Spleen (tissue), 11 donors: ENCODE measurements around the gene NTN1. TPM values are rescaled to one million over a fixed set of nuclear protein-coding genes. Genes with fewer than 3 reads are reported as not detected.

Source experiments
- DNase-seq: peaks from one replicate; pipeline ENCODE4 v3.0.0-alpha.2; 2020
- H3K27ac ChIP-seq, 8 donors: fragments of 200-600 bp; sonication (generic) in 7 of 8; 1 replicate in 4 of 8; 2 replicates in 4 of 8; pipeline versions ENCODE4 v1.5.0 to v1.8.0; 2016 to 2021; ENCODE audit warnings: inconsistent platforms in 4 of 8, mild to moderate bottlenecking in 4 of 8, moderate library complexity in 1 of 8
- H3K27me3 ChIP-seq, 7 donors: fragments of 200-600 bp; sonication (generic) in 6 of 7; replicated peaks in 1 of 7; 1 replicate in 4 of 7; 2 replicates in 3 of 7; pipeline versions ENCODE4 v1.5.0 to v1.8.0; 2016 to 2021; ENCODE audit warnings: inconsistent platforms in 3 of 7, mild to moderate bottlenecking in 1 of 7
- H3K36me3 ChIP-seq, 6 donors: fragments of 200-600 bp; sonication (generic) in 5 of 6; 1 replicate in 4 of 6; 2 replicates in 2 of 6; pipeline versions ENCODE4 v1.5.0 to v1.8.0; 2016 to 2021; ENCODE audit warnings: inconsistent platforms in 2 of 6
- H3K4me1 ChIP-seq, 6 donors: fragments of 200-600 bp; sonication (generic) in 5 of 6; 1 replicate in 3 of 6; 2 replicates in 3 of 6; pipeline versions ENCODE4 v1.5.0 to v1.8.0; 2016 to 2021; ENCODE audit warnings: inconsistent platforms in 3 of 6
- H3K4me3 ChIP-seq, 8 donors: fragments of 200-600 bp; sonication (generic) in 7 of 8; 1 replicate in 4 of 8; 2 replicates in 4 of 8; pipeline versions ENCODE4 v1.5.0 to v1.8.0; 2016 to 2021; ENCODE audit warnings: inconsistent platforms in 4 of 8, mild to moderate bottlenecking in 4 of 8, moderate library complexity in 2 of 8
- H3K9me3 ChIP-seq, 8 donors: fragments of 200-600 bp; sonication (generic) in 7 of 8; 1 replicate in 4 of 8; 2 replicates in 4 of 8; pipeline versions ENCODE4 v1.5.0 to v1.8.0; 2016 to 2021; ENCODE audit warnings: inconsistent platforms in 4 of 8
- POLR2A ChIP-seq, 3 donors: fragments of 450-650 bp; IDR thresholded peaks; one replicate each; pipeline ENCODE4 v1.5.1; 2017; ENCODE audit warnings: antibody characterized with exemption in 3 of 3, mild to moderate bottlenecking in 1 of 3
- POLR2AphosphoS5 ChIP-seq, 3 donors: sonication (generic); formaldehyde crosslinking; IDR thresholded peaks; one replicate each; pipeline ENCODE4 v1.5.1; 2017; ENCODE audit warnings: antibody characterized with exemption in 3 of 3
- WGBS, 5 donors: extraction: QIAGEN DNeasy Blood & Tissue Kit in 3 of 5; methylation state at CpG; one replicate each; pipeline versions ENCODE4 v1.1.5 to v1.1.7; 2013 to 2018; 5-methylcytosine and 5-hydroxymethylcytosine counted together
- intact Hi-C: fragments of 100-400 bp; cut with DNase I; formaldehyde crosslinking; loops from one replicate; pipeline ENCODE4 v1.15.0; 2023; ENCODE audit warnings: low total_unique reads
- polyA plus RNA-seq, 3 donors: library from polyadenylated mRNA; stranded (reverse); fragments of 200-250 nt; gene quantifications; one replicate each; pipeline ENCODE4 v1.2.1, GENCODE V29; 2013
- total RNA-seq, 7 donors: library from RNA; depleted of rRNA in 3 of 7; stranded (reverse); fragments of >200 nt in 3 of 7; fragmentation: NEBNext Ultra II Directional in 4 of 7; extraction: Animal tissue kit (Norgen Biotek cat#: 25700) in 4 of 7; gene quantifications; one replicate each; pipeline versions ENCODE4 v1.1.0 to v1.2.1, GENCODE V29; 2016 to 2021
- TF ChIP-seq, protein P1 (sequence below), 11 experiments: fragments of 200-600 bp in 7 of 11; fragments of 450-650 bp in 4 of 11; sonication (generic) in 4 of 11; IDR thresholded peaks in 8 of 11; conservative IDR thresholded peaks in 3 of 11; 1 replicate in 7 of 11; 2 replicates in 4 of 11; pipeline versions ENCODE4 v1.4.0 to v1.8.0; 2016 to 2021; ENCODE audit warnings: antibody characterized with exemption in 11 of 11, inconsistent platforms in 4 of 11, mild to moderate bottlenecking in 1 of 11
- donor health status: healthy with polysubstance abuse.
- donor health status: DM: no; HTN: no; CAD: no; lungs with moderate emphysema.
- donor health status: DM: no; HTN: no; CAD: no.
- donor health status: Bipolar disorder and iron deficiency.
- donor health status: healthy.
- donor health status: DM: no; HTN: no; CAD: no.
- donor health status: DM: yes; HTN: yes; CAD: no.

Gene NTN1
- total and polyA plus RNA-seq, 10 donors: 0.07 to 0.43 (median 0.23) TPM; not detected in 2

DNA sequence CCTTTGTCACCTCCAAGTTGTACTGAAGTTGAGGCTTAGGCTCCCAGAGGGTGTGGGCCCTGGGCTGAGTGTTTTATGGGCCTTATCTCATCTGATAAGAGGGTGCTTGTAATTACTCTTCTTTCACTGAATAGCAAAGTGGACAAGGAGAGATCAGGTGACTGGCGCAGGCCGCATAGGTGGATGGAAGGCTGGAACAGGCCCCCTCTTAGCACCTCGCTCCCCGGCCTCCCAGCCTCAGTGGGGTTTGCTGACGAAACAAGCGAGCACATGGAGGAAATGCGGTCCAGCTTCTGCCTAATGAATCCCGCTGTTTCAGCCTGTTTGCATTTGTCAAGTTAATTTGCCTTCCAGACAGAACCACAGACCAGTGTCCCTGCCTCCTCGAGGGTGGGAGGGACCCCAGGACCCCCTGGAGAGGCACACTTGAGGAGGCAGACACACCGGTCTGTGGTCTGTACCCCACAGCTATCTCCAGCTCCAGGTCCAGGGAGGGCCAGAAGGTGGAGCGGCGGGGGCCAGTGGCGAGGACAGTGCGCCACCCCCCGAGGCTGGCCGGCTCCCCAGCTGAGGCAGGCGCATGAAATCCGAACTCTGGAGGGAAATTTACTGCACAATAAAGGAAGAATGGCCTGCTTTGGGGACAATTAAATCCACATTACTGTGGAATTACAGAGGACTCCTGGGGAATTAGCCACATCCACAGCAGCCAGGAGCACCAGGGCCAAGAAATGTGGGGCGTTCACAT is 123.4 kb downstream of the NTN1 start:
- Histone ChIP-seq H3K27ac (no peak overlapping the region), H3K27me3 (peaks cover 0 to 13% (median 0%) of the 10 kb centered on the region in 7 donors), H3K4me3 (no peak overlapping the region), H3K4me1 (no peaks in the 10 kb centered on the region), H3K9me3 (no peaks in the 10 kb centered on the region), H3K36me3 (no peaks in the 10 kb centered on the region)
- no peak for DNase-seq
- intact Hi-C loops: no loop called here
- WGBS, 5 donors: 74 to 92% (median 86%) methylated on average over 14 to 19 of the region's 19 CpGs
- TF ChIP-seq POLR2A (IDR thresholded peaks at IDR 0.05) (no peak), POLR2AphosphoS5 (IDR thresholded peaks at IDR 0.05) (no peak)
- TF ChIP-seq, protein P1, sequence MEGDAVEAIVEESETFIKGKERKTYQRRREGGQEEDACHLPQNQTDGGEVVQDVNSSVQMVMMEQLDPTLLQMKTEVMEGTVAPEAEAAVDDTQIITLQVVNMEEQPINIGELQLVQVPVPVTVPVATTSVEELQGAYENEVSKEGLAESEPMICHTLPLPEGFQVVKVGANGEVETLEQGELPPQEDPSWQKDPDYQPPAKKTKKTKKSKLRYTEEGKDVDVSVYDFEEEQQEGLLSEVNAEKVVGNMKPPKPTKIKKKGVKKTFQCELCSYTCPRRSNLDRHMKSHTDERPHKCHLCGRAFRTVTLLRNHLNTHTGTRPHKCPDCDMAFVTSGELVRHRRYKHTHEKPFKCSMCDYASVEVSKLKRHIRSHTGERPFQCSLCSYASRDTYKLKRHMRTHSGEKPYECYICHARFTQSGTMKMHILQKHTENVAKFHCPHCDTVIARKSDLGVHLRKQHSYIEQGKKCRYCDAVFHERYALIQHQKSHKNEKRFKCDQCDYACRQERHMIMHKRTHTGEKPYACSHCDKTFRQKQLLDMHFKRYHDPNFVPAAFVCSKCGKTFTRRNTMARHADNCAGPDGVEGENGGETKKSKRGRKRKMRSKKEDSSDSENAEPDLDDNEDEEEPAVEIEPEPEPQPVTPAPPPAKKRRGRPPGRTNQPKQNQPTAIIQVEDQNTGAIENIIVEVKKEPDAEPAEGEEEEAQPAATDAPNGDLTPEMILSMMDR (IDR thresholded peaks at IDR 0.05 in 8 of 11, conservative IDR thresholded peaks at IDR 0.05 in 3 of 11): no peak

DNA sequence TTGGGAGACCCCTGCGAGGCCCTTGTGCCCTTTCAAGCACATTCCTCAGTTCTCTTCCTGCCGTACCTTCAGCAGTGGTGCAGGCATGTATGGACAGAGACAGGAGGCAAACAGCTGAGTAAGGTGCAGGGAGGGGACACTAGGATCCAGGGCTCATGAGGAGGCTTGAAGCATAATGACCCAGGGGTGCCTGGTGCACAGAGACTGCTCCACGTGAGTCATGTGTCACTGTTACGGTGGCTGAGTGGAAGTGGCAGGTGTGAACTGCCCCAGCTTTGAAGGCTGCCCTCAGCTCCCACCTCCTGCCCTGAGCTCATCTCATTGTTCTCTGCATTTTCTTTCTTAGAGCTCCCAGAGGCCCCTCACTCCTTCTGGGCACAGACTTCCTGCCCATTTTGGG is 124.8 kb downstream of the NTN1 start:
- DNase-seq: no peak
- no peaks in the 10 kb centered on the region for H3K9me3 ChIP-seq
- H3K4me1 ChIP-seq: no peaks in the 10 kb centered on the region
- no peaks in the 10 kb centered on the region for H3K36me3 ChIP-seq
- WGBS, 5 donors: 59 to 84% (median 75%) methylated on average over 4 of the region's 4 CpGs
- TF ChIP-seq, protein P1 (IDR thresholded peaks at IDR 0.05 in 8 of 11, conservative IDR thresholded peaks at IDR 0.05 in 3 of 11): no peak
- TF ChIP-seq POLR2AphosphoS5 (IDR thresholded peaks at IDR 0.05) (no peak), POLR2A (IDR thresholded peaks at IDR 0.05) (no peak)
- peaks cover 0 to 27% (median 0%) of the 10 kb centered on the region in 7 donors for H3K27me3 ChIP-seq
- H3K4me3 ChIP-seq: no peak overlapping the region
- no peak overlapping the region for H3K27ac ChIP-seq
- intact Hi-C loops: no loop called here

DNA sequence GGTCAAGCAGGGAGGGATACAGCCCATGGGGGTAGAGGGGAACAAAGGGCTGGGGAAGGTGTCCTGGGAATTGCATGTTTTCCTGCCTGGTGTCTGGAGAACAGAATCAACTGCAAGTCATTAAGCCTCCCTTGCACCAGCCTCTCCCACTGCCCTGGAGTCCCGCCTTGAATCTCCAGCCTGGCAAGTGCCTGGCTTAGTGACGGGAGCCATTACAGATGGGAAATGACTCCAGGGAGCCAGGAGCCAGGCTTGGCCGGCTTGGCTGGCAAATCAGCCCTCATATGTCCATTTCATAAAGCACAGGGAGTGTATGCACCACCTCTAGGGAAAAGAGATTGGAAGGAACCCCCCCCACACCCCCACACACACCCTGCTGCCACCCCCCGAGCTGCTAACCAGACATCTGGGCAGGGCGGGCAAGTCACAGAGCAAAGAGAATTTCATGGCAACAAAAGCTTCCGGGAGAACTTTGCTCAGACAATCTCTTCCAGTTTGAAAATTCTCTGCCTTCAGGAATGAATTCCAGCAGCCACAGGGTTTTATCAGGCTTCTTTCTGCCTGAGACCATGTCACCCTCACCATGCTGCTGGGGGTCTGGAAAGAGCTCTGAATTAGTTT is 127.7 kb downstream of the NTN1 start:
- no peak for TF ChIP-seq POLR2AphosphoS5 (IDR thresholded peaks at IDR 0.05)
- no peak for TF ChIP-seq POLR2A (IDR thresholded peaks at IDR 0.05)
- TF ChIP-seq, protein P1 (IDR thresholded peaks at IDR 0.05 in 8 of 11, conservative IDR thresholded peaks at IDR 0.05 in 3 of 11): no peak
- 72 to 96% (median 86%) methylated on average over 5 to 6 of the region's 6 CpGs for WGBS, 5 donors
- Histone ChIP-seq H3K4me3 (no peak overlapping the region), H3K27ac (no peak overlapping the region), H3K27me3 (peaks cover 0 to 27% (median 0%) of the 10 kb centered on the region in 7 donors), H3K9me3 (no peaks in the 10 kb centered on the region), H3K4me1 (no peaks in the 10 kb centered on the region), H3K36me3 (no peaks in the 10 kb centered on the region)
- intact Hi-C loops: no loop called here
- no peak for DNase-seq

DNA sequence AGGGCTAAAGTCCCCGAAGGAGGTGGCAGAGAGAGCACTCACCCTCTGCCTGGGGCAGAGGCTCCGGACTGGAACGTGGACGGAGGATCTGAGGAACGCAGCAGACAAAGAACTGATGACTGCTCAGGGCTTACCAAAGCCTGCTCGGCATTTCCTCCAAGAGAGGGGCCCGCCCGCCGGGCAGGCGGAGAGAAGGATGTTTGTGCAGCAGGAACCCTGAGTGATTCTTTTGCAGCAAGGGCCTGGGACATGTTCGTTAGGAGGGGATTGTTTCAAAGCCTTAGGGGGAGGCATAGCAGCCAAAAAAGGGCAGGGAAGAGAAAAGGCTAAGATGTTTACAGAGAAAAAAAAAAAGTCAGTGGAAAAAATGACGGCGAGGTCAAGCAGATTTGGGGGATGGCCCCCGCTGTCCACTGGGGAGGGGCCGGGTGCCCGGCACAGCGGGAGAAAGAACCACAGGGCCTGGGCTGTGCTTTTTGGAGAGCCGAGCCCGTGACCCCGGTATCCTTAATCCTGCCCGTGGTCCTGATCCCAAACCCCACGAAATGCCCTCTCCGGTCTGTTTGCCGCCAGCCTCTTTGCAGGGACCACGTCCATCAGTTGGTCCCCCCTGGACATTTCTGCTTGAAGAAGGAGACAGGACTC is 129.3 kb downstream of the NTN1 start:
- WGBS, 5 donors: 64 to 69% (median 66%) methylated on average over 25 of the region's 25 CpGs
- Histone ChIP-seq H3K4me1 (no peaks in the 10 kb centered on the region), H3K27ac (no peak overlapping the region), H3K36me3 (no peaks in the 10 kb centered on the region), H3K27me3 (peaks cover 0 to 27% (median 0%) of the 10 kb centered on the region in 7 donors), H3K9me3 (no peaks in the 10 kb centered on the region), H3K4me3 (no peak overlapping the region)
- DNase-seq: no peak
- intact Hi-C loops: no loop called here
- TF ChIP-seq POLR2A (IDR thresholded peaks at IDR 0.05): no peak
- TF ChIP-seq POLR2AphosphoS5 (IDR thresholded peaks at IDR 0.05): no peak
- TF ChIP-seq, protein P1 (IDR thresholded peaks at IDR 0.05 in 8 of 11, conservative IDR thresholded peaks at IDR 0.05 in 3 of 11): no peak
